B cell (primary cell): ENCODE measurements around the gene ERLEC1. TPM values are rescaled to one million over a fixed set of nuclear protein-coding genes. Genes with fewer than 3 reads are reported as not detected.

Experiments used
- ATAC-seq: fragments of 200-7000 bp; cut with Tn5 transposase; one replicate; pipeline ENCODE4 v1.10.0; 2021; ENCODE audit warnings: low read depth, mild to moderate bottlenecking, moderate number of reproducible peaks, moderate library complexity
- CTCF ChIA-PET: fragments of 350-600 bp; sonication (Branson Sonifier 250); formaldehyde crosslinking; loops from one replicate; lab custom pipeline; 2021; ENCODE audit warnings: antibody characterized with exemption, inconsistent platforms; lab: Charles Lee
- POLR2A ChIA-PET: fragments of 350-600 bp; sonication (Branson Sonifier 250); formaldehyde crosslinking; loops from one replicate; lab custom pipeline; 2021; ENCODE audit warnings: antibody characterized with exemption; lab: Charles Lee
- DNase-seq: peaks from one replicate; pipeline ENCODE4 v3.0.0; 2013
- H2AFZ ChIP-seq: 2 replicates; pipeline ENCODE4 v1.6.1; 2012; ENCODE audit warnings: mild to moderate bottlenecking, low read depth, low read length; ENCODE audit not compliant: insufficient read depth, poor library complexity, severe bottlenecking
- H3K27ac ChIP-seq, 2 donors: 1 replicate in 1 of 2; 2 replicates in 1 of 2; pipeline ENCODE4 v1.5.1; 2012 to 2013; ENCODE audit warnings: low read length in 2 of 2, mild to moderate bottlenecking in 2 of 2, moderate library complexity in 1 of 2
- H3K27me3 ChIP-seq, 4 experiments: fragments of 200-600 bp in 1 of 4; sonication (generic) in 1 of 4; replicated peaks in 1 of 4; 1 replicate in 2 of 4; 2 replicates in 2 of 4; pipeline versions ENCODE4 v1.6.1 to v1.7.0; 2013 to 2016; ENCODE audit warnings: low read length in 3 of 4, mild to moderate bottlenecking in 2 of 4, mixed read lengths in 1 of 4, moderate library complexity in 1 of 4; ENCODE audit not compliant: insufficient read depth in 4 of 4, control insufficient read depth in 3 of 4; ENCODE audit errors: control extremely low read depth in 1 of 4
- H3K36me3 ChIP-seq, 2 experiments: replicated peaks in 1 of 2; 1 replicate in 1 of 2; 2 replicates in 1 of 2; pipeline versions ENCODE4 v1.6.1 to v1.7.1; 2013; ENCODE audit warnings: low read length in 1 of 2; ENCODE audit not compliant: insufficient read depth in 2 of 2, control insufficient read depth in 1 of 2; ENCODE audit errors: control extremely low read depth in 1 of 2, extremely low read depth in 1 of 2
- H3K4me1 ChIP-seq, 2 donors: fragments of 200-600 bp in 1 of 2; sonication (generic) in 1 of 2; 1 replicate in 1 of 2; 2 replicates in 1 of 2; pipeline versions ENCODE4 v1.5.1 to v1.6.1; 2013 to 2017; ENCODE audit warnings: low read length in 2 of 2; ENCODE audit not compliant: control insufficient read depth in 2 of 2, insufficient read depth in 2 of 2
- H3K4me2 ChIP-seq: replicated peaks from 2 replicates; pipeline ENCODE3; 2012; ENCODE audit warnings: mild to moderate bottlenecking, low read depth, low read length; ENCODE audit not compliant: poor library complexity, severe bottlenecking
- H3K4me3 ChIP-seq, 5 experiments: fragments of 200-600 bp in 1 of 5; sonication (generic) in 1 of 5; 1 replicate in 3 of 5; 2 replicates in 2 of 5; pipeline versions ENCODE4 v1.5.1 to v1.7.0; 2011 to 2016; ENCODE audit warnings: low read length in 4 of 5, mild to moderate bottlenecking in 4 of 5, low read depth in 2 of 5, control low read depth in 1 of 5, moderate library complexity in 1 of 5; ENCODE audit not compliant: insufficient read depth in 1 of 5; ENCODE audit errors: control extremely low read depth in 1 of 5, extremely low read depth in 1 of 5
- H3K79me2 ChIP-seq: fragments of 200-600 bp; sonication (generic); one replicate; pipeline ENCODE4 v1.6.0; 2016; ENCODE audit warnings: low read length; ENCODE audit not compliant: control insufficient read depth, insufficient read depth
- H3K9ac ChIP-seq: fragments of 200-600 bp; sonication (generic); 2 replicates; pipeline ENCODE4 v1.6.1; 2017; ENCODE audit warnings: mild to moderate bottlenecking, low read length, moderate library complexity
- H3K9me3 ChIP-seq, 3 donors: one replicate each; pipeline versions ENCODE4 v1.6.1 to v1.7.1; 2013; ENCODE audit warnings: low read length in 2 of 3; ENCODE audit not compliant: control insufficient read depth in 2 of 3, insufficient read depth in 1 of 3; ENCODE audit errors: control extremely low read depth in 1 of 3
- H4K20me1 ChIP-seq: 2 replicates; pipeline ENCODE4 v1.6.0; 2012; ENCODE audit warnings: mild to moderate bottlenecking, low read length; ENCODE audit not compliant: insufficient read depth, control insufficient read depth, poor library complexity, severe bottlenecking
- H3K27ac Mint-ChIP-seq: one replicate; pipeline ENCODE4 v1.8.0; 2021; ENCODE audit warnings: mixed read lengths
- H3K27me3 Mint-ChIP-seq: one replicate; pipeline ENCODE4 v1.8.0; 2021; ENCODE audit warnings: mixed read lengths
- H3K4me1 Mint-ChIP-seq: one replicate; pipeline ENCODE4 v1.8.0; 2021; ENCODE audit warnings: mixed read lengths
- H3K4me3 Mint-ChIP-seq: one replicate; pipeline ENCODE4 v1.8.0; 2021; ENCODE audit warnings: mixed read lengths
- H3K9me3 Mint-ChIP-seq: one replicate; pipeline ENCODE4 v1.8.0; 2022; ENCODE audit warnings: mixed read lengths; ENCODE audit not compliant: insufficient read depth
- CTCF ChIP-seq: fragments of 200-600 bp; IDR thresholded peaks from one replicate; pipeline ENCODE4 v1.8.0; 2022; ENCODE audit warnings: antibody characterized with exemption, mild to moderate bottlenecking
- EZH2 ChIP-seq: IDR thresholded peaks from 2 replicates; pipeline ENCODE4 v1.6.1; 2012; ENCODE audit warnings: borderline replicate concordance, low read depth, mild to moderate bottlenecking, moderate library complexity, low read length; ENCODE audit not compliant: insufficient read depth, poor library complexity, severe bottlenecking
- WGBS: methylation state at CpG from one replicate; pipeline ENCODE4 v1.1.5; 2013; ENCODE audit warnings: missing lambda C conversion rate; ENCODE audit not compliant: insufficient coverage; 5-methylcytosine and 5-hydroxymethylcytosine counted together
- intact Hi-C: fragments of 100-400 bp; cut with micrococcal nuclease; formaldehyde crosslinking; loops from one replicate; pipeline ENCODE4 v1.10.0; 2022
- polyA minus RNA-seq: library from RNA; depleted of rRNA, polyadenylated mRNA; stranded (reverse); fragments of >200 nt; gene quantifications from 2 replicates; pipeline ENCODE4 v1.2.3, GENCODE V29; 2012
- polyA plus RNA-seq: library from polyadenylated mRNA; depleted of rRNA; stranded (reverse); fragments of >200 nt; gene quantifications from 2 replicates; pipeline ENCODE4 v1.2.3, GENCODE V29; 2012
- total RNA-seq, 2 donors: library from RNA; stranded (reverse); fragments of 120-200 nt in 1 of 2; gene quantifications; 1 replicate in 1 of 2; 2 replicates in 1 of 2; pipeline versions ENCODE4 v1.2.3 to v1.2.4, GENCODE V29; 2013 to 2022

Gene ERLEC1, protein sequence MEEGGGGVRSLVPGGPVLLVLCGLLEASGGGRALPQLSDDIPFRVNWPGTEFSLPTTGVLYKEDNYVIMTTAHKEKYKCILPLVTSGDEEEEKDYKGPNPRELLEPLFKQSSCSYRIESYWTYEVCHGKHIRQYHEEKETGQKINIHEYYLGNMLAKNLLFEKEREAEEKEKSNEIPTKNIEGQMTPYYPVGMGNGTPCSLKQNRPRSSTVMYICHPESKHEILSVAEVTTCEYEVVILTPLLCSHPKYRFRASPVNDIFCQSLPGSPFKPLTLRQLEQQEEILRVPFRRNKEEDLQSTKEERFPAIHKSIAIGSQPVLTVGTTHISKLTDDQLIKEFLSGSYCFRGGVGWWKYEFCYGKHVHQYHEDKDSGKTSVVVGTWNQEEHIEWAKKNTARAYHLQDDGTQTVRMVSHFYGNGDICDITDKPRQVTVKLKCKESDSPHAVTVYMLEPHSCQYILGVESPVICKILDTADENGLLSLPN
- total RNA-seq (22.9 and 24.5 TPM in 2 replicates), polyA plus RNA-seq (13.7 and 20.4 TPM in 2 replicates), polyA minus RNA-seq (19.4 and 24.8 TPM in 2 replicates)
- total RNA-seq (2013), result 35.4 TPM

- Histone ChIP-seq H3K4me3 (peak within 1 kb of the TSS; percentile 77 to 98 (median 93)), H3K36me3 (peaks cover 0 to 2% of the 10 kb centered on the region in 2 experiments), H3K27me3 (no peaks in the 10 kb centered on the region), H4K20me1 (peaks cover 5% of the 10 kb centered on the region), H3K27ac (peak within 1 kb of the TSS; percentile 80 to 88), H3K9ac (peak within 1 kb of the TSS; percentile 88), H3K9me3 (no peaks in the 10 kb centered on the region), H3K79me2 (peaks cover 97% of the 10 kb centered on the region), H3K4me1 (peaks cover 29 to 33% of the 10 kb centered on the region in 2 donors), H3K4me2 (peak within 1 kb of the TSS; percentile 82), H2AFZ (peak within 1 kb of the TSS; percentile 88)
- intact Hi-C loops, result loop anchor here (1.0 to 10.0 kb wide), 7 partner anchors 20 to 1831 kb away; partner anchors contain the start of genes ACYP2, CHAC2, EML6 and PSME4
- under 1% methylated on average over 68 of the region's 77 CpGs for WGBS
- TF ChIP-seq CTCF, result no peak
- no peak for TF ChIP-seq EZH2
- Mint-ChIP-seq H3K27me3 (no peaks in the 10 kb centered on the region), H3K4me3 (peak within 1 kb of the TSS; percentile 98), H3K27ac (peak within 1 kb of the TSS; percentile 92), H3K9me3 (no peaks in the 10 kb centered on the region), H3K4me1 (peaks cover 57% of the 10 kb centered on the region)
- POLR2A ChIA-PET, result interaction anchor here (1.9 kb wide), 1 partner anchor 19 kb away, joined by 17 read pairs; the partner anchor contains the start of gene CHAC2
- DNase-seq (peak; percentile 92), ATAC-seq (peak; percentile 92)
- CTCF ChIA-PET, result interaction anchor here (1.3 to 2.3 kb wide), 3 partner anchors 13 to 19 kb away, joined by 3 to 16 read pairs (median 4); partner anchors contain the start of gene CHAC2
Observed at GRCh38 chr2:53786705-53787613, at the start of gene ERLEC1, which contains the start of gene ASB3. Gene ERLEC1 (plus strand): TSS chr2:53787044. CDS start chr2:53787211, 167 bp downstream. Gene ASB3 (minus strand): TSS chr2:53786953. CDS start chr2:53765572, 21,381 bp downstream.
